Measurements from ENCODE around the gene NWD2. TPM values are rescaled to one million over a fixed set of nuclear protein-coding genes. Genes with fewer than 3 reads are reported as not detected.

NWD2 gene
- total and polyA plus RNA-seq, 12 donors: under 0.01 to 0.91 (median 0.04) TPM; not detected in 4

GRCh38 chr4:37438564-37439279 lies 194.2 kb downstream of the NWD2 start:
- Histone ChIP-seq H3K9me3 (replicated peaks in 1 of 3) (no peaks in the 10 kb centered on the region), H3K4me3 (no peak overlapping the region), H3K27me3 (no peaks in the 10 kb centered on the region), H3K36me3 (replicated peaks in 1 of 2) (no peaks in the 10 kb centered on the region), H3K4me1 (replicated peaks in 1 of 2) (no peaks in the 10 kb centered on the region), H3K27ac (no peak overlapping the region)
- 71 to 78% (median 75%) methylated on average over 8 of the region's 8 CpGs for WGBS, 4 donors
- intact Hi-C loops (cut with DNase I): no loop called here
- no peak for TF ChIP-seq POLR2A (IDR thresholded peaks at IDR 0.05)
- DNase-seq: no peak

DNA sequence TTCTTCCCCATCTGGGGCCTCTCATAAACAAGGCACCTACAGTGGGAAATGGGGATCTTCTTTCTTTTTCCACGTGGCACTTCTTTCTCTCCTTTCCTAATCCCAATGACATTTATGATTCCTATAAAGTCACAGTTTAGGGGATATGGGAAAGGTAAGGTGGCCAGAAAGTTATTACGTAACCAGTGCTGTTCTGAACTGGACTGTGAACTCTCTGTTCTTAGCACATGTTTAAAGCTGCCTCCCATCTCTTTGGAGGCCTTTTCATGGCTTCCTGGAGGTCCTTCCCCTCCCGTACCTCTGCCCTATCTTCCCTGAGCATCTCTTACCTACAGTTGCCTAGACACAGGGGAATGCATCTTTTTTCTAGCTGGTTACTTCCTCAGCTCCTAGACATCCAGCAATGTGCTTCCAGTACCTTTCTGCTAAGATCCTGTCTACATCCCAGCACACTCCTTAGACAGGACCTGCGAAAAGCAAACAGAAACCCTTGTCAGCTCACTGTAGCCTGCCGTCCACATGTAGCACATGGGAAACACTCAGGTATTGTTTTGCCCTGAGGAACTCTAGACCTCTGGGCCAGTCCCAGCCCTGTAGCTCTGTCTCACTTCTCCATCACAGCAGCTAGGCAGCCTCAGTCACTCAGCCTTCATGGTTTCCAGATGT lies 195.4 kb downstream of the NWD2 start:
- Histone ChIP-seq H3K27ac (no peak overlapping the region), H3K27me3 (no peaks in the 10 kb centered on the region), H3K9me3 (replicated peaks in 1 of 3) (no peaks in the 10 kb centered on the region), H3K36me3 (replicated peaks in 1 of 2) (no peaks in the 10 kb centered on the region), H3K4me3 (no peak overlapping the region), H3K4me1 (replicated peaks in 1 of 2) (no peaks in the 10 kb centered on the region)
- DNase-seq: no peak
- intact Hi-C loops (cut with DNase I): loop anchor here in 1 of 2 donors (10.0 kb wide), 1 partner anchor 125 kb away; no protein-coding TSS in a partner anchor
- TF ChIP-seq CTCF (IDR thresholded peaks at IDR 0.05) (no peak), POLR2A (IDR thresholded peaks at IDR 0.05) (no peak)
- 65 to 83% (median 73%) methylated on average over 5 of the region's 5 CpGs for WGBS, 4 donors

DNA sequence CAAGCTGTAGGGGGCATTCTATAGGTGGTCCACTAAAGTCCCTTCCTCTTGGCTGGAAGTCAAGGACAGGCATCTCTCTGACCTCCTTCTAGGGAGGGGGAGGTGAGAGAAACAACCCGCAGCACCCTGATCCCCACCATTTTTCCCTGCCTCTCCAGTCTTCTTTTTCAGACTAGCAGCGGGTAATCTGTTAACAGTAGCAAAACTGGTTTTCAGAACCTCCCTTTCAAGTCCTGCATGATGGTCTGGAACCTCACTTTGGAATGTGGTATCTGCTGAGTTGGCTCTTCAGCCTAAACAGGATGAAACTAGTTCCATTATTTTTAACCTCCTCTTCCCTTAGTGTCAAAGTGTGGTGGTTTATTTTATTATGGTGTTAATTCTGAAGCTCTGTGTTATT lies 196.0 kb downstream of the NWD2 start:
- Histone ChIP-seq H3K4me1 (replicated peaks in 1 of 2) (no peaks in the 10 kb centered on the region), H3K27me3 (no peaks in the 10 kb centered on the region), H3K4me3 (no peak overlapping the region), H3K27ac (no peak overlapping the region), H3K9me3 (replicated peaks in 1 of 3) (no peaks in the 10 kb centered on the region), H3K36me3 (replicated peaks in 1 of 2) (no peaks in the 10 kb centered on the region)
- TF ChIP-seq CTCF (IDR thresholded peaks at IDR 0.05): no peak
- TF ChIP-seq POLR2A (IDR thresholded peaks at IDR 0.05): no peak
- WGBS, 4 donors: 88 to 99% (median 94%) methylated on average over 2 of the region's 2 CpGs
- DNase-seq: no peak
- intact Hi-C loops (cut with DNase I): loop anchor here in 1 of 2 donors (10.0 kb wide), 1 partner anchor 124 kb away; no protein-coding TSS in a partner anchor

- DNase-seq: no peak
- no peak overlapping the region for H3K4me3 ChIP-seq
- WGBS, 4 donors: 57 to 62% (median 60%) methylated on average over 9 of the region's 9 CpGs
- no peaks in the 10 kb centered on the region for H3K27me3 ChIP-seq
- no peaks in the 10 kb centered on the region for H3K4me1 ChIP-seq (replicated peaks in 1 of 2)
- intact Hi-C loops (cut with DNase I): loop anchor here in 1 of 2 donors (10.0 kb wide), 1 partner anchor 123 kb away; no protein-coding TSS in a partner anchor
- H3K9me3 ChIP-seq (replicated peaks in 1 of 3): no peaks in the 10 kb centered on the region
- H3K36me3 ChIP-seq (replicated peaks in 1 of 2): no peaks in the 10 kb centered on the region
- TF ChIP-seq CTCF (IDR thresholded peaks at IDR 0.05) (no peak), POLR2A (IDR thresholded peaks at IDR 0.05) (no peak)
- no peak overlapping the region for H3K27ac ChIP-seq
Measured at GRCh38 chr4:37441231-37442061, 196.9 kb downstream of the NWD2 start.

Measured in adrenal gland (tissue), 12 donors.